Measurements from ENCODE around the gene INHBA.

Gene INHBA

GRCh38 chr7:41729059-41729458 is 26.2 kb upstream of the INHBA start:
- H2AFZ ChIP-seq (ENCODE audit: low read length) = no peak overlapping the region
- no peaks in the 10 kb centered on the region for H3K4me1 ChIP-seq (ENCODE audit: insufficient read depth, low read length, poor library complexity, severe bottlenecking)
- TF ChIP-seq EZH2phosphoT487 (IDR thresholded peaks at IDR 0.05; ENCODE audit: borderline replicate concordance) (no peak), CTCF (conservative IDR thresholded peaks at IDR 0.05; ENCODE audit: low read length) (no peak)
- H3K4me2 ChIP-seq (ENCODE audit: low read depth, low read length, poor library complexity, severe bottlenecking) = no peak overlapping the region
- H3K4me3 ChIP-seq (ENCODE audit: low read length, poor library complexity, severe bottlenecking) = no peak overlapping the region
- no peak overlapping the region for H3K9ac ChIP-seq (ENCODE audit: low read depth, low read length, poor library complexity, severe bottlenecking)
- H3K36me3 ChIP-seq (ENCODE audit: insufficient read depth, low read length) = no peaks in the 10 kb centered on the region
- H3K27me3 ChIP-seq (ENCODE audit: insufficient read depth, low read length, poor library complexity, severe bottlenecking) = no peaks in the 10 kb centered on the region
- H3F3A ChIP-seq (ENCODE audit: low read depth) = no peaks in the 10 kb centered on the region
- no peaks in the 10 kb centered on the region for H3K79me2 ChIP-seq (ENCODE audit: insufficient read depth, low read length)
- no peaks in the 10 kb centered on the region for H3K9me2 ChIP-seq (replicated peaks; ENCODE audit: low read depth, low read length)
- no peaks in the 10 kb centered on the region for H4K20me1 ChIP-seq (ENCODE audit: insufficient read depth, low read length, poor library complexity, severe bottlenecking)
- H3K9me3 ChIP-seq (ENCODE audit: insufficient read depth, low read depth, low read length) = no peaks in the 10 kb centered on the region

- no peak for TF ChIP-seq CTCF (conservative IDR thresholded peaks at IDR 0.05; ENCODE audit: low read length)
- TF ChIP-seq EZH2phosphoT487 (IDR thresholded peaks at IDR 0.05; ENCODE audit: borderline replicate concordance) = no peak
- H3K9me2 ChIP-seq (replicated peaks; ENCODE audit: low read depth, low read length) = no peaks in the 10 kb centered on the region
- H3K4me1 ChIP-seq (ENCODE audit: insufficient read depth, low read length, poor library complexity, severe bottlenecking) = no peaks in the 10 kb centered on the region
- H3K27me3 ChIP-seq (ENCODE audit: insufficient read depth, low read length, poor library complexity, severe bottlenecking) = peaks cover 5% of the 10 kb centered on the region
- no peak overlapping the region for H3K4me2 ChIP-seq (ENCODE audit: low read depth, low read length, poor library complexity, severe bottlenecking)
- no peak overlapping the region for H2AFZ ChIP-seq (ENCODE audit: low read length)
- H3K79me2 ChIP-seq (ENCODE audit: insufficient read depth, low read length) = no peaks in the 10 kb centered on the region
- no peaks in the 10 kb centered on the region for H3K9me3 ChIP-seq (ENCODE audit: insufficient read depth, low read depth, low read length)
- H3K4me3 ChIP-seq (ENCODE audit: low read length, poor library complexity, severe bottlenecking) = no peak overlapping the region
- H3K36me3 ChIP-seq (ENCODE audit: insufficient read depth, low read length) = no peaks in the 10 kb centered on the region
- no peak overlapping the region for H3K9ac ChIP-seq (ENCODE audit: low read depth, low read length, poor library complexity, severe bottlenecking)
- H3F3A ChIP-seq (ENCODE audit: low read depth) = no peaks in the 10 kb centered on the region
- no peaks in the 10 kb centered on the region for H4K20me1 ChIP-seq (ENCODE audit: insufficient read depth, low read length, poor library complexity, severe bottlenecking)
These were observed 22.1 kb upstream of the INHBA start for GRCh38 chr7:41725013-41725412.

GRCh38 chr7:41720886-41721285 is 18.0 kb upstream of the INHBA start:
- Histone ChIP-seq H3K27me3 (ENCODE audit: insufficient read depth, low read length, poor library complexity, severe bottlenecking) (peaks cover 5% of the 10 kb centered on the region), H3F3A (ENCODE audit: low read depth) (no peaks in the 10 kb centered on the region), H3K79me2 (ENCODE audit: insufficient read depth, low read length) (no peaks in the 10 kb centered on the region), H3K9ac (ENCODE audit: low read depth, low read length, poor library complexity, severe bottlenecking) (no peak overlapping the region), H3K4me3 (ENCODE audit: low read length, poor library complexity, severe bottlenecking) (no peak overlapping the region), H2AFZ (ENCODE audit: low read length) (no peak overlapping the region), H4K20me1 (ENCODE audit: insufficient read depth, low read length, poor library complexity, severe bottlenecking) (no peaks in the 10 kb centered on the region), H3K9me3 (ENCODE audit: insufficient read depth, low read depth, low read length) (no peaks in the 10 kb centered on the region), H3K36me3 (ENCODE audit: insufficient read depth, low read length) (no peaks in the 10 kb centered on the region), H3K9me2 (replicated peaks; ENCODE audit: low read depth, low read length) (no peaks in the 10 kb centered on the region), H3K4me1 (ENCODE audit: insufficient read depth, low read length, poor library complexity, severe bottlenecking) (no peaks in the 10 kb centered on the region), H3K4me2 (ENCODE audit: low read depth, low read length, poor library complexity, severe bottlenecking) (no peak overlapping the region)
- no peak for TF ChIP-seq CTCF (conservative IDR thresholded peaks at IDR 0.05; ENCODE audit: low read length)
- no peak for TF ChIP-seq EZH2phosphoT487 (IDR thresholded peaks at IDR 0.05; ENCODE audit: borderline replicate concordance)

Measured in Loucy (cell line).